Measurements from ENCODE around the gene PPP3CA. TPM values are rescaled to one million over a fixed set of nuclear protein-coding genes. Genes with fewer than 3 reads are reported as not detected.

The PPP3CA gene
- total and polyA plus RNA-seq, 2 donors (not counting 1 experiment from before 2014, with no cell fraction given): 66.4 to 79.3 TPM

DNA sequence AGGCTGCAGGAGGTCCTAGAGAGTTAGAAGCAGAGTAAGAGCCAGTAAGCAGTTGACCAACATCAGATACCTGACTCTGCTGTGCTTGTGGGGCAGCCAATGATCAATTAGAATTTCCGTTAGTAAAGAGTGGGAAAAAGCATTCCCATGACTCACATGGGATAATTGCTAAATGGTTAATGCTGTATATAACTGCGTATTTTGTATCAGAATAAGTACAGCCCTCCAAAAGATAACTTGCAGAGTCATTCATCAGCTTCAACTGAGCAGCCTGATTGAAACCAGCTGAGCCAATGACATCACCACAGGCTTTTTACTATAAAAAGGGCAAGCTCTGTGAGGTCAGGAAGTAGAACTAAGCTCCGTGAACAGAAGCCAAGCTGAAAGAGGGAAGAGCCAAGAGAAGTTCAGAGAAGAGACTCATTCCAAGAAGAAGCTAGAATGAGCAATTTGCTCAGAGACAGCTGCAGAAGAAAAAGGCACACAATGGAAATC, 67.9 kb downstream of the PPP3CA start:
- Histone ChIP-seq H3K27ac (ENCODE audit: insufficient read depth, low read length) (peak overlapping the region; percentile 58), H3K9me3 (ENCODE audit: control insufficient read depth, insufficient read depth, low read depth, low read length) (no peaks in the 10 kb centered on the region), H3K9ac (ENCODE audit: insufficient read depth, low read length) (no peak overlapping the region), H2AFZ (ENCODE audit: low read length) (no peak overlapping the region), H3K36me3 (ENCODE audit: control insufficient read depth, insufficient read depth, low read length) (no peaks in the 10 kb centered on the region), H3K27me3 (ENCODE audit: control insufficient read depth, insufficient read depth, low read length) (no peaks in the 10 kb centered on the region), H3K4me1 (ENCODE audit: control insufficient read depth, extremely low read depth, insufficient read depth, low read length) (peaks cover 8% of the 10 kb centered on the region), H3K4me2 (ENCODE audit: extremely low read depth, insufficient read depth, low read length) (peak overlapping the region; percentile 61), H4K20me1 (ENCODE audit: control insufficient read depth, extremely low read depth, insufficient read depth, low read length) (no peaks in the 10 kb centered on the region), H3K4me3 (replicated peaks in 1 of 4; ENCODE audit: control extremely low read depth in 1 of 4, insufficient read depth in 1 of 4, low read depth in 3 of 4, low read length in 4 of 4) (no peak overlapping the region), H3K79me2 (ENCODE audit: control insufficient read depth, insufficient read depth, low read length) (peaks cover 34% of the 10 kb centered on the region)
- TF ChIP-seq CTCF (conservative IDR thresholded peaks at IDR 0.05 in 1 of 2, IDR thresholded peaks at IDR 0.05 in 1 of 2; ENCODE audit: low read depth in 1 of 2, low read length in 2 of 2) (no peak), EZH2 (IDR thresholded peaks at IDR 0.05; ENCODE audit: low read length, missing control alignments) (no peak)
- peak; percentile 92 to 98 for DNase-seq (ENCODE audit: low read depth in 2 of 2)

GRCh38 chr4:101277671-101278070, 69.7 kb downstream of the PPP3CA start:
- peaks cover 8% of the 10 kb centered on the region for H3K4me1 ChIP-seq (ENCODE audit: control insufficient read depth, extremely low read depth, insufficient read depth, low read length)
- no peak overlapping the region for H3K27ac ChIP-seq (ENCODE audit: insufficient read depth, low read length)
- peak; percentile 55 to 86 for DNase-seq (ENCODE audit: low read depth in 2 of 2)
- no peaks in the 10 kb centered on the region for H3K9me3 ChIP-seq (ENCODE audit: control insufficient read depth, insufficient read depth, low read depth, low read length)
- no peak for TF ChIP-seq EZH2 (IDR thresholded peaks at IDR 0.05; ENCODE audit: low read length, missing control alignments)
- TF ChIP-seq CTCF (conservative IDR thresholded peaks at IDR 0.05 in 1 of 2, IDR thresholded peaks at IDR 0.05 in 1 of 2; ENCODE audit: low read depth in 1 of 2, low read length in 2 of 2): no peak
- H3K4me2 ChIP-seq (ENCODE audit: extremely low read depth, insufficient read depth, low read length): no peak overlapping the region
- no peak overlapping the region for H2AFZ ChIP-seq (ENCODE audit: low read length)
- no peaks in the 10 kb centered on the region for H4K20me1 ChIP-seq (ENCODE audit: control insufficient read depth, extremely low read depth, insufficient read depth, low read length)
- no peak overlapping the region for H3K4me3 ChIP-seq (replicated peaks in 1 of 4; ENCODE audit: control extremely low read depth in 1 of 4, insufficient read depth in 1 of 4, low read depth in 3 of 4, low read length in 4 of 4)
- H3K27me3 ChIP-seq (ENCODE audit: control insufficient read depth, insufficient read depth, low read length): no peaks in the 10 kb centered on the region
- no peaks in the 10 kb centered on the region for H3K36me3 ChIP-seq (ENCODE audit: control insufficient read depth, insufficient read depth, low read length)
- peaks cover 30% of the 10 kb centered on the region for H3K79me2 ChIP-seq (ENCODE audit: control insufficient read depth, insufficient read depth, low read length)
- no peak overlapping the region for H3K9ac ChIP-seq (ENCODE audit: insufficient read depth, low read length)

DNA sequence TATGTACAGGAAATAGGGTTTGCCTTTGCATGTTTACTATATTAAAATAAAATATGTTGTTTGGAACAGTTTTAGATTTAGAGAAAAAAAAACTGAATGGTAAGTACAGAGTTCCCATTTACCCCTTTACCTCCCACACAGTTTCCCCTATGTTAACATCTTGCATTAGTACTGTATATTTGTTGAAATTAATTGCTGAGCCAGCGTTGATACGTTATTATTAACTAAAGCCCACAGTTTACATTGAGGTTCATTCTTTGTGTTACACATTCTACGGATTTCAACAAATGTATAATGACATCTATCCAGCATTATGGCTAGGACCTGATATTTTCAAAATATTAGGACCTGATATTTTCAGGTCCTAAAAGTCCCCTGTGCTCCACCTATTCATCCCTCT, 70.7 kb downstream of the PPP3CA start:
- Histone ChIP-seq H3K4me3 (replicated peaks in 1 of 4; ENCODE audit: control extremely low read depth in 1 of 4, insufficient read depth in 1 of 4, low read depth in 3 of 4, low read length in 4 of 4) (no peak overlapping the region), H4K20me1 (ENCODE audit: control insufficient read depth, extremely low read depth, insufficient read depth, low read length) (peaks cover 5% of the 10 kb centered on the region), H2AFZ (ENCODE audit: low read length) (no peak overlapping the region), H3K9ac (ENCODE audit: insufficient read depth, low read length) (no peak overlapping the region), H3K27ac (ENCODE audit: insufficient read depth, low read length) (no peak overlapping the region), H3K4me1 (ENCODE audit: control insufficient read depth, extremely low read depth, insufficient read depth, low read length) (peaks cover 8% of the 10 kb centered on the region), H3K79me2 (ENCODE audit: control insufficient read depth, insufficient read depth, low read length) (peaks cover 34% of the 10 kb centered on the region), H3K4me2 (ENCODE audit: extremely low read depth, insufficient read depth, low read length) (no peak overlapping the region), H3K9me3 (ENCODE audit: control insufficient read depth, insufficient read depth, low read depth, low read length) (no peaks in the 10 kb centered on the region), H3K27me3 (ENCODE audit: control insufficient read depth, insufficient read depth, low read length) (no peaks in the 10 kb centered on the region), H3K36me3 (ENCODE audit: control insufficient read depth, insufficient read depth, low read length) (no peaks in the 10 kb centered on the region)
- no peak for DNase-seq (ENCODE audit: low read depth in 2 of 2)
- no peak for TF ChIP-seq CTCF (conservative IDR thresholded peaks at IDR 0.05 in 1 of 2, IDR thresholded peaks at IDR 0.05 in 1 of 2; ENCODE audit: low read depth in 1 of 2, low read length in 2 of 2)
- TF ChIP-seq EZH2 (IDR thresholded peaks at IDR 0.05; ENCODE audit: low read length, missing control alignments): no peak
